ELR (cell line): Measurements from ENCODE around the gene FRY.

Experiments used
- DNase-seq: peaks from one replicate; pipeline ENCODE4 v3.0.0-alpha.2; 2015; ENCODE audit warnings: low read depth

Gene FRY

GRCh38 chr13:32016631-32017030 is 14.9 kb upstream of the FRY start:
- no peak for DNase-seq

DNA sequence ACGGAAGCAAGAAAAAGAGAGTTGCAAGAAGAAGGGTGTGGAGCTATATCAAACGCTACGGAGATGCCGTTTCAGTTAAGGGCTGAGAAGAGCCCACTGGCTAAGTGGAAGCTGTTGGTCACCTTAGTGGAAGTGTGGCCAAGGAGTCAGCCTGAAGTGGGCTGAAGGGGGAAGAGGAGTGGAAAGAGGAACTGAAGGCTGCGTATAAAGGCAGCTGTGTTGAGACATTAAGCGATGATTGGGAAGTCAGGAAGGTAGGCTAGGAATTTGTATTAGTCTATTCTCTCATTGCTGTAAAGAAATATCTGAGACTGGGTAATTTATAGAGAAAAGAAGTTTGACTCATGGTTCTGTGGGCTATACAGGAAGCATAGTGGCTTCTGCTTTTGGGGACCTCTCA is 14.1 kb upstream of the FRY start:
- DNase-seq, result no peak

- DNase-seq, result peak; percentile 60
These were observed 11.9 kb upstream of the FRY start for GRCh38 chr13:32019612-32020233.

- no peak for DNase-seq
These were observed 9.8 kb upstream of the FRY start for GRCh38 chr13:32021785-32022184.

- DNase-seq, result no peak
These were observed 9.3 kb upstream of the FRY start for GRCh38 chr13:32022311-32022710.

GRCh38 chr13:32023096-32023495 is 8.5 kb upstream of the FRY start:
- no peak for DNase-seq

DNA sequence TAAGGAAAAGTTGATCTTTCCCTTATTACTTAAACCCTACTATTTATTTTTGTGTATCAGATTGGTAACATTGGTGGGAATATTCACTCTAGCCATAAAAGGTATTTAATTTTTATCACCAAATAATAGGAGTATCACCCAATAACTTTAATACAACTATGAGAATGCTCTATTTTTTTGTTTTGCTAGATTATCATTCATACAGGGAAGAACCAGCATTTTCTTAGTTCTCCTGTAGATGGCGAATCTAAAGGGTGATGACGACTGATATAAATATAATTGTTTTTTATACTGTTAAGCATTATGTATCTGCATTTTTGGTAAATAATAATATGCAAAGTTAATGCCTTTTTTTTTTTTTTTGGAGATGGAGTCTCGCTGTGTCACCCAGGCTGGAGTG is 7.9 kb upstream of the FRY start:
- DNase-seq, result peak; percentile 28

- no peak for DNase-seq
These were observed 6.8 kb upstream of the FRY start for GRCh38 chr13:32024750-32025149.

GRCh38 chr13:32025730-32026129 is 5.8 kb upstream of the FRY start:
- DNase-seq, result no peak

- DNase-seq, result no peak
These were observed 5.0 kb upstream of the FRY start for GRCh38 chr13:32026623-32027022.

GRCh38 chr13:32028711-32029110 is 2.9 kb upstream of the FRY start:
- DNase-seq, result no peak

DNA sequence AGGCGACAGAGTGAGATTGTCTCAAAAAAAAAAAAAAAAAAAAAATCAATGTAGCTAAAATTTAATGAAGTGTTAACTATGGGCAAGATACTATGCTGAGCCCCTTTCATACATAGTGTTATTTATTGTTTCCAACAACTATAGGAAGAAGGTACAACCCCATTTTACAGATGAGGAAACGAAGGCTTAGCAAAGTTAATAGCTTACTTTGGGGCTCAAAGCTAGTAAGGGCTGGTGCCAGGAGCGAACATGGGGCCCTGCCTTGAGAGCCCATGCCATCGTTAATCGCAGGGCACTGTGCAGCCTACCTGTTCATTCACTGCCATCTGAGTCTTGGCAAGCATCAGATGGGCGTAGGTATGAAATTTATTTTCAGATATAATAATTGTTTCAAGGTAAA is 1.9 kb upstream of the FRY start:
- DNase-seq, result no peak

GRCh38 chr13:32031815-32032370 is 319 bp downstream of the FRY start:
- DNase-seq, result no peak

DNA sequence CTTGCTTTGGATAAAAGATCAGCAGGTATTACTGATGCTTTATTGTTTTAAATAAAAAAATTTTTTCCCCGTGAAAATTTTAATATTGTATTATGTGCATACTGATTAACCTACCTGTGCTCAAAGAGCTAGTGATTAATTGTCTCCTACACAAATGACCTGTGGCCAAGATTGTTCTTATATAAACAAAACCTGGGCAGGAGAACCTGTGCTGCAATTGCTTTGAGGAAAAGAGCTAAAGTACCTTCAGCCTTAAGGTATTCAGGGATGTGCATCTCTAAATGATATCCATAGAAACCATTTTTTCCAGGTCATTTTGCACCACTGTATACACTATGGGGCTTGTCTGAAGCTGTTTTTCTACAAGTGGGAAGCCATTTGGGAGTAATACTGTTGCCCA is 1.2 kb downstream of the FRY start:
- no peak for DNase-seq

DNA sequence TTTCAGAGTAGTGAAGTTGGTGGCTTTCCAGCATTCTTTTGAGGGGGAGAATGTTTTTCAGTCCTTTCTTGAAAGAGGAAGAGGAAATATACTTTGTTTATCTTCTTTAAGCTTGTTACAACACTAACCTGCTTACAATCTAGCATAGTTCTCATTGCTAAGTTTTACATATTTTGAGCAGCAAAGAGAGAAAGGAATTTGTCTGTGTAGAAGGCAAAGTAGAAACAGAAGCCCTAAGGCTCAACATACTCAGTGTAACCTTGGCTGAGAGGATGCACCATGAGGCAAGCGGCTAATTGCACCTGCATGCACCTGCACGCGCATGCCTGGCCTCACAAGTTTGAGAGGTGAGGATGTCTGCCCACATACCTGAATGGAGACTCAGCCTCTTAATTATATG is 2.2 kb downstream of the FRY start:
- DNase-seq, result no peak

DNA sequence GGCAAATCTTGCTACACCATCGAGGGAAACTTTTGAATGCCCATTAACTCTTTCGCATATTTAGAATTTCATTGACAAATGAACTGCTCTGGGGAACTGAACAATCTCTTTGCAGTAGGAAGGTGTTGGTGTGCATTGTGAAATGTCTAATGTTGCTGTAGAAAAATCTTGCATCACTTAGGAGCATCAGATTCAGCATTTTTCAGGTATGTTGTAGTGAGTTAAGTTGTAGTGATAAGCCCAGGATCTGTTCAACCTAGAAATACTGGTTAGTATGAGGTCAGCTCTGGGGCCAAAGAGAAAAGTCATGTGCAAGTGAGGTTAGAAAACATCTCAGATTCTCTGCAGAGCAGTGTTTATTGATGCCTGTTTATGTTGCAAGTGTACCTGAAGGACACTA is 4.1 kb downstream of the FRY start:
- DNase-seq, result no peak

DNA sequence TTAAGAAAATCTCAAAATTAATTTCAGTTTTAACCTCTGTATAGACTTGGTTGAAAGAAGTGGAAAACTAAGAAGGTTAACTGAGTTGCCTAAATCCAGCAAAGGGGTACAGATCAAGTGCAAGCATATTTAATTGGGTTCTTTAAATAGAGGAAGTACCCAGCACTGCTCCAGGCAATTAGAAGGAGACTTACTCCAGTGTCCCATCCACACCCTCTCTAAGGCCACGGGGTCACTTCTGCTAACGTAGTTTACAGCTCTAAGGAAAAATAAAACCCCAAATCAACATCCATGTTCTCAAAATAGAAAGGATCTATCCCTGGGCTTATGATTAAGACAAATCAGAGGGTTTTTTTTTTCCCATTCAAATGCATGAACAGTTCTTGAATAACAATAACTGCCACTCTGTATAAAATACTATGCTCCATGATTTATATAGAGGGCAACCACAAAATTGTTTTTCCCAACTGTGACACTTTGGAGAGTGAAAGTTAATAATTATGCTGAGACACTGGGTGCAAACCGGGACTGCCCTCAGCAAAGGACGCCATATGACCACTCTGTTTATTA is 4.6 kb downstream of the FRY start:
- DNase-seq, result no peak

- no peak for DNase-seq
These were observed 5.2 kb downstream of the FRY start for GRCh38 chr13:32036757-32037156.

DNA sequence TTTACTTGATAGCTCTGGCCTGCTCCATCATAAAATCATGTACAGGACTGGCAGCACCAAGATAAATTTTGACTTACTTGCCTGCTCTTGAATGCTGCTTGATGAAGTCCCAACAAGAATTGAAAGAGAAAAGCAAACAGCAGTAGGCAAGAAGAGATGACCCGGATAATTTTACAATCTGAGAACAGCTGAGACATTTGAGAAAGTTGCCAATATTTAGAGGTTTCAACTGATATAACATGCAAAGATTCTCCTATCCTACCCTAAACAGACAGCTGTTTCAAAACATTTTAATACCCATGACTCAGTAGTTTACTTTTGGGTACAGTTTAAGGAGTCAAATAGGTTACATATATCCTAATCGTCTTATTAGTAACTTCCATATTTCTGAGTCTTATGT is 5.9 kb downstream of the FRY start:
- DNase-seq, result no peak

DNA sequence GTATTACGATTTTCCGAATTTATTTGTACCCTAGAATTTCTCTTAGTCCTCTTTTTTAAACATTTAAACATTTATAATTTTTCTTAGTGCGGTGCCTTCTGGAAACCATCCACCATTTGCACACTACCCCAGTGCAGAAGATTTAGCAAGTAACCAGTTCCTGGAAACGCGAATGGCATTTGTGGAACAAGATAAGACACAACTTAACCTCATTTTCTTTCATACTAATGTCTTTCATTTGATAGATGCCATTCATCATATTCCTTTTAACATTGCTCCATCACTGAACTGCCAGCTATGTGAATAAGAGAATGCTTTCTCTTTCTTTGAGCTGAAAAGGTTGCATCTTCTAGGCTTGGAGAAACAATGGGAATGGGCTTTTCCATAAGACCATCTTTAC is 6.8 kb downstream of the FRY start:
- no peak for DNase-seq

GRCh38 chr13:32039056-32039455 is 7.5 kb downstream of the FRY start:
- DNase-seq, result no peak

GRCh38 chr13:32039528-32039927 is 8.0 kb downstream of the FRY start:
- DNase-seq, result no peak

DNA sequence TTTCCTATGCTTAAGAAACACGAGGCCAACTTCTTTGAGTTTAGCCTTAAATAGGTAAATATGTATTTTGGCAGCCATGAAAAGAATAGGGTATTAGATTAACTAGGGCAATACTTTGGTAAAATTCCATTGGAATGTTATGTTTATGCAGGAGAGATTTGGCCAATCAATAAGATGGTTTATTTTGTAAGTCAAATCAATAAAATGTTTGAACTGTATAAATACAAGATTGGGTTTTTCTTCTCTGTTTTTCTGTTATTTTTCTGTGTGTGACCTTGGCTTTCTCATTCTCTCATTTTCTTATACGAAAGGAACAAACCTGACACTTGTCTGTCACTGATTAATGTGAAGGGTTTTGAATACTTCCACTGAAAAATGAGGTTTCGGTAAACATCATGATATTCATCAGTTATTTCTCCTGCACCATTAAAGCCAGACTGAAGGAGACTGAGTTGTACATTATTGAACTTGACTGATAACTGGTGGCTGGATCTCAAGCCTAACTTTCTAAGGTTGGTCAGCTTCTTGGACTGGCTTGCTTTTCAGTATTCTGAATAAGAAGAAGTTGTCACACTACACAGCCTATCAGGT is 8.6 kb downstream of the FRY start:
- DNase-seq, result no peak

DNA sequence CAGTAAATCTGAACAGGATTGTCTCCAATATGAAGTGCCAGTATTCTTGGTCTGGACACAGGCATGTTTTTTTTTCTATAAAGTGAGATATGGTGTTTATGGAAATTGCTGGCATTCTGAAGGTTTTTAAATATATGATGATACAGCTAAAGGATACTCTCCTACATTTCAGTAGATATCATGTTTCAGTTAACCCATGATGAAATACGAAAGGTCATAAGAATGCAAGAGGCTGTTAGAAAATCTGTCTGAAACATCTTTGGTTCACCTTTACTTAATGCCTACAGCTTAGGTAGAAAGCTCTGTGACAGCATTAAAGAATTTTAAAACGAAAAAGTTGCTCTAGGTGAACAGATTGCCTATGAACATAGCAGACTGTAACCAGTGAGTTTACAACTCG is 9.1 kb downstream of the FRY start:
- DNase-seq, result no peak
